Forelimb muscle (tissue), 1 donor: ENCODE data around the gene SLC35F3. TPM values are rescaled to one million over a fixed set of nuclear protein-coding genes. Genes with fewer than 3 reads are reported as not detected.

ENCODE experiments used
- DNase-seq: peaks from one replicate; pipeline ENCODE4 v3.0.0-alpha.2; 2013; ENCODE audit warnings: low read depth
- polyA plus RNA-seq: library from polyadenylated mRNA; unstranded; fragments of 120-200 nt; gene quantifications from one replicate; pipeline ENCODE4 v1.2.1, GENCODE V29; 2013; ENCODE audit not compliant: insufficient read length

Gene SLC35F3
- polyA plus RNA-seq, 1 donor = 0.53 TPM

DNA sequence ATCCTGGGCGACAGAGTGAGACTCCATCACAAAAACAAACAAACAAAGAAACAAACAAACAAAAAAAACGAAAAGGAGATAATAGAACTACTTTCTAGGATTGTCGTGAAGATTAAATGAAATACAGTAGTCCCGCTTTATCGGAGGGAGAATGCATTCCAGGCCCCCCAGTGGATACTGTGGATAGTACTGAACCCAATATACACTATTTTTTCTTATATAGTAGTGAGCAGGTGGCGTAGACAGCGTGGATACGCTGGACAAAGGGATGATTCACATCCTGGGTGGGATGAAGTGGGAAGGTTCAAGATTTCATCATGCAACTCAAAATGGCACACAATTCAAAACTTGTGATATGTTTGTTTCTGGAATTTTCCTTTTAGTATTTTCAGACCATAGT lies 8.0 kb downstream of the SLC35F3 start:
- no peak for DNase-seq

- DNase-seq = no peak
Observed at GRCh38 chr1:233912909-233913308, 8.4 kb downstream of the SLC35F3 start.

GRCh38 chr1:233916706-233917105 lies 12.2 kb downstream of the SLC35F3 start:
- DNase-seq = no peak

DNA sequence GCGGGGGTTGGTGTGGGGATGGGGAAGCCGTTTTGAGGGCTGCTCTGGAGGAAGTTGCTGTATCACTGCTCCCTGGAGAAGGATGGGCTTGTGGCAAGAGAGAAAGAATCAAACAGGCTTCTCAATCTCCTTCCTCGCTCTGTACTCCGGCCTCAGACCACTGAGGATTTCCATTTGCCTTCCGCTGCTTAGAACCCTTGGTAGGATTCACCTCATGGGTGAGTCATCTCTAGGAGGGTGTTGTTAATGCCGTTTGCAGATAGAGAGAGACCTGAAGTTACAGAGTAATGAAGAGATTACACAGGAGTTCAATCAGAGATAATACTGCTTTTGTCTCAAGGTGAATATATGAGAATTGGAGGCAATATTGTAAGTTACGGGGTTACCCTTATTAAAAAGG lies 15.3 kb downstream of the SLC35F3 start:
- DNase-seq = no peak

GRCh38 chr1:233928123-233928522 lies 23.6 kb downstream of the SLC35F3 start:
- DNase-seq = no peak

DNA sequence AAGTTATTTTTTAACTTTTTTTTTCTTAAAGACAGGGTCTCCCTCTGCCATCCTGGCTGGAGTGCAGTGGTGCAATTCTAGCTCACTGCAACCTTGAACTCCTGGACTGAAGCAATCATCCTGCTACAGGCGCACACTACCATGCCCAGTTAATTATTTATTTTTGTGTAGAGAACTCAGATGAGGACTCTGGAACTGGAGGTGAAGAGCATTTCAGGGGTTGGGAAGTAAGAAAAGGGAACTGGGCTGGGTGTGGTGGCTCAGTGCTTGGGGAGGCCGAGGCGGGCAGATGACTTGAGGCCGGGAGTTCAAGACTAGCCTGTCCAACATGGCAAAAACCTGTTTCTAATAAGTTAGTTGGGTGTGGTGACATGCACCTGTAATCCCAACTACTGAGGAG lies 28.9 kb downstream of the SLC35F3 start:
- no peak for DNase-seq

- no peak for DNase-seq
Observed at GRCh38 chr1:233935297-233935868, 30.9 kb downstream of the SLC35F3 start.

DNA sequence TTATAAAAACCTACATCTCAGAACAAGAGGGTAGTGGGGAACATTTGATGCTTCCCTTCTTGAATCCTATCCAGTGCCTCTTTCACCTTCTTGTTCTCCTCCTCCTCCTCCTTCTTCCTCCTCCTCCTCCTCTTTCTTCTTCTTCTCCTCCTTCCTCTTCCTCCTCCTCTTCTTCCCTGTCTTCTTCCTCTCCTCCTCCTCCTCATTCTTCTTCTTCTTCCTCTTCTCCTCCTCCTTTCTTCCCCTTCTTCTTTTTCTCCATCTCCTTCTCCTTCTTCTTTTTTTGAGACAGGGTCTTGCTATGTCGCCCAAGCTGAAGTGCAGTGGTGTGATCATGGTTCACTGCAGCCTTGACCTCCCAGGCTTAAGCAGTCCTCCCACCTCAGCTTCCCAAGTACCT lies 31.9 kb downstream of the SLC35F3 start:
- no peak for DNase-seq

GRCh38 chr1:233936842-233937241 lies 32.4 kb downstream of the SLC35F3 start:
- no peak for DNase-seq

GRCh38 chr1:233938476-233938875 lies 34.0 kb downstream of the SLC35F3 start:
- no peak for DNase-seq

- no peak for DNase-seq
Observed at GRCh38 chr1:233939451-233939850, 35.0 kb downstream of the SLC35F3 start.

GRCh38 chr1:233940908-233941307 lies 36.4 kb downstream of the SLC35F3 start:
- no peak for DNase-seq

GRCh38 chr1:233944601-233945000 lies 40.1 kb downstream of the SLC35F3 start:
- no peak for DNase-seq

GRCh38 chr1:233945573-233945972 lies 41.1 kb downstream of the SLC35F3 start:
- no peak for DNase-seq

DNA sequence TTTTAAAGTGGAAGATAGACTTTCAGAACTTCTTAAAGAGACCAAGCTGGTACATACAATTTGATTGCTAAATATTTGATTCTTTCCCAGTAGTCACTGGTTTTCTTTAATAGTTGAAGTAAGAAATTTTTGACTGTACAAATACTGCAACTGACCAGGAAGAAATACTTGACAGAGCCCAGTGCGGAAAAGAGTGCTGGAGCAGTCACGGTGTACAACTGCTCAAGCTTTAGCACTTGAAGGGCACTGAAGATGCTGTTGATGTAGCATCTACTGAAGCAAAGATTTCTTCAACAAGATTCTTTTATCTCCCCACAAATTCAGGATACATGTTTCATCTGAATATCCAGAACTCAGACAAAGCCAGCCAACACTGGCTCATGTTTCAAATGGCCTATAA lies 41.5 kb downstream of the SLC35F3 start:
- DNase-seq = no peak

DNA sequence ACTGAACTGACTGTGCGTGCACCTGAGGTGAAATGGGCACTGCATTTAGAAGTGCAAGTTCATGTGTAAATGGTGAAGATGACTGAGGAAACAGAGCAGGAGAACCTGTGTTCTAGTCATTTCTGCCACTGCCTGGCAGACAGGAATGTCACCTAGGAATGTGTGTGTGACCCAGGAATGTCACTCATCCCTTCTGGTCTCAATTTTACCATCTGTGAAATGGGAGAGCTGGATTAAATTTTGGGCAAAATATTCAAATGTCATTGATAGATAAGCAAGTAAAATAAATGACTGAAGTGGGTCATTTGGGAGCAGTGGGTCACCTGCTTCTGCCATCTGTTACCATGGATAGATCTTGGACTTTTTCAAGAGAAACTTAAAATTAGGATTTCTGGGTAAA lies 42.2 kb downstream of the SLC35F3 start:
- no peak for DNase-seq

DNA sequence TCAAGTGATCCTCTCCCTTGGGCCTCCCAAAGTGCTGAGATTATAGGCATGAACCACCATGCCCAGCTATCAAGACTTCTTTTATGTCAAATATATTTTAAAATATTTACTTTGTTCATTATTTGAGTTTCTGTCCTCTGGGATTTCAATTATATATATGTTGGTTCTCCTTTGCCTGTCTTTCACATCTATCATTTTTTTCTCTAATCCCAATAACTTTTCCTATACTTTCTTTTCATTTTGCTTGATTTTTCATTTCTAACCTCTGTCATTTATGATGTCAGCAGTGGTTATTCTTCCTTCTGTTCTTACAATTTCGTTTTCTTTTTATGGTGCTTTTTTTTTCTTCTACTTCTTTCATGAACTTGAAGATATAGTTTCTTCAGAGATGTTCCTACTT lies 47.3 kb downstream of the SLC35F3 start:
- no peak for DNase-seq

GRCh38 chr1:233957691-233958090 lies 53.2 kb downstream of the SLC35F3 start:
- no peak for DNase-seq

- no peak for DNase-seq
Observed at GRCh38 chr1:233959102-233959501, 54.6 kb downstream of the SLC35F3 start.

- no peak for DNase-seq
Observed at GRCh38 chr1:233959971-233960370, 55.5 kb downstream of the SLC35F3 start.

- DNase-seq = peak; percentile 4
Observed at GRCh38 chr1:233960386-233960785, 55.9 kb downstream of the SLC35F3 start.

GRCh38 chr1:233962878-233963277 lies 58.4 kb downstream of the SLC35F3 start:
- DNase-seq = no peak

- DNase-seq = no peak
Observed at GRCh38 chr1:233965856-233966255, 61.4 kb downstream of the SLC35F3 start.

GRCh38 chr1:233971753-233972152 lies 67.3 kb downstream of the SLC35F3 start:
- no peak for DNase-seq
